Medulla oblongata (tissue), 1 donor: Measurements from ENCODE around the gene SLC4A4.

Experiments
- DNase-seq: peaks from one replicate; pipeline ENCODE4 v3.0.0-alpha.2; 2015; ENCODE audit errors: extremely low spot score

SLC4A4 gene

DNA sequence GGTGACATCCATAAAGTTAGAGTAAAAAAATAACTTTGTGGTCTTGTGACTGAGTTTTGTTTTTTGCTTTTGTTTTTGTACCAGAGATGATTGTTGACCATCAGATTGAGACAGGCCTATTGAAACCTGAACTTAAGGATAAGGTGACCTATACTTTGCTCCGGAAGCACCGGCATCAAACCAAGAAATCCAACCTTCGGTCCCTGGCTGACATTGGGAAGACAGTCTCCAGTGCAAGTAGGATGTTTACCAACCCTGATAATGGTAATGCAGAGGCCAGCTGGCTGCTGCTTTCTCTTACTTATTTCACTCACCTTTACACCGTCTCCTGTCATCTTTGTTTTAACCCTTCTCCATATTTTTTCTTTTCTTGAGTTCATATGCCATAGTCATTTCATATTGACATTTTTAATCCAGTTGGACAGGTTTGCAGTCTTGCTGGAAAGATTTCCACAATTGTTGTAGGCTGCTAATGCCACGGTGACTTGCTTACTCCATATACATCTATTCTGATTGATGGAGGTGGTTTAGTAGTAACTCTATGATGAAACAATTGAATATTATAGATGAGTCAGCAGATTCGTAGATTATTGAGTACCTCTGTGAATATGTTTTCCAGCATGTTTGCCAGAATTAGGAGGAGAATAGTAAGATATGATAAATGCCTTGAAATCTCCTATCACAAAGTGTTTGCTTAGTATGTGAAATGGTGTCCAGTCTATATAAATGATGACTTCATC lies 18.3 kb downstream of the SLC4A4 start:
- no peak for DNase-seq

DNA sequence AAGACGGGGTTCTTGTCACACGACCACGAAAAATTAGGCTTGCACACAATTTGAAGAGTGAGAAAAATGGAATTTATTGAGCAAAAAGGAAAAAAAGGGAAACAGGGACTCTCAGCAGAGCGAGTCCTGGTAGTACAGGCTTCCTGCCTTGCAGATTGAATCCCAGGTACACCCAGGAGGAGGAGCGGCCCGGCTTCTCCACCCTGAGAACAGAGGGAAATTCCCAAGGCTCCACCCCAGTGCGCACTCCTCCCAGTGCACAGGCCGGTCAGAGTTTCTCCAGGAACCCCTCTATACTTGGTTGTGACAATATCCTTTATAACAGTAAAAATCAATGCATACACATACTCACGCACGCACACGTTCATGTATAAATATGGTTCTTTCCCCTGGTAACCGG lies 22.0 kb downstream of the SLC4A4 start:
- DNase-seq = no peak

DNA sequence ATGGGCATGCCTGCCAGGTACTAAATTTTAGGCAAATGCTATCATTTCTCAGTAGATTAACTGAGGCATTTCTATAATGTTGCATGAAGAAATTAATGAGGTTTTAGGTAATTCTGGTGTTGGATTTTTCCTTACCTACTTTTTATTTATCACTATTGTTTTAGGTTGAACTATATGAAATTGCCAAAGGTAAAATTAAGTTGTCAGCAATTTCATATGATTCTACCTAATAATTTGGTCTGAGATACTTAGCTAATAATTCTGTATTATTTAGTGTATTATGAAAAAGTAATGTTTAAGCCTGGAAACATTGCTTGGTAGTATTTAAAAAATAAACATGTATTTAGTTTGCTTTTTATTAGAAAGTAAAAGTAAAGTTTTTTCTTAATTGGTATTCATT lies 22.7 kb downstream of the SLC4A4 start:
- DNase-seq = no peak

DNA sequence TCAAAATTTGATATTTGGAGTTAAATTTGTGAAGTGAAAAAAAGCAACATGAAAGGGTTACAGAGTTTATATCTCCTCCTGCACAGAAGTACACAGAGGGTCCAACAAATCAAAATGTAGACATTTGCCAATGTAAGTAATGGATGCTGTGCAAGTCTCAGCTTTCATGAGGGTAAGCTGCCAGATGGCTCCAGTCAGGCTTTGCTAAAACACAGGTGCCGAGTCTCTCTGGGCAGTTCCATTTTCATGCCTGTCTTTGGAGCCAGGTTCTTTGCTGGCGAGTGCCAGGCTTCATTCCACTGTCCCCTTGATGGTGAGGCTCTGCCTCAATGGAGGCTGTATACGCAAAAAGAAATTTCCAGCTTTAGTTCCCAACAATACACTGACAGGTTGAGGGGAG lies 27.9 kb downstream of the SLC4A4 start:
- no peak for DNase-seq

DNA sequence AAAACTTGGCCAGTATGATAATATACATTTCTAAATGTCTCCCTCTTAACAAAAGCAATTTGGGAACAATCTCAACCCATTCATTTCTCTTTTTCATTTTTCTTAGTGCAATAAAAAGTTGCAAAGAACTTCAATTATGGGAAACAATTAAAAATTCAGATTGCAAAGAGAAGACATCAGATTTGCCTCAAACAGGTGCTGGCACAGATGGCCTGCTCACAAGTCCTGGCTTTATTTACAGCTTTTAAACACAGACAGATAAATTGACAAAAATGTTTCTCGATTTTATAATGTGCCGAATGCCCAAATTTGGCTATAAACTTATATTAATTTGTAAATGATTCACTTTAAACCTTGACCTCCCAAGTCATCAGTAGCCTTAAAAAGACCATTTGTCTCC lies 28.7 kb downstream of the SLC4A4 start:
- DNase-seq = no peak

DNA sequence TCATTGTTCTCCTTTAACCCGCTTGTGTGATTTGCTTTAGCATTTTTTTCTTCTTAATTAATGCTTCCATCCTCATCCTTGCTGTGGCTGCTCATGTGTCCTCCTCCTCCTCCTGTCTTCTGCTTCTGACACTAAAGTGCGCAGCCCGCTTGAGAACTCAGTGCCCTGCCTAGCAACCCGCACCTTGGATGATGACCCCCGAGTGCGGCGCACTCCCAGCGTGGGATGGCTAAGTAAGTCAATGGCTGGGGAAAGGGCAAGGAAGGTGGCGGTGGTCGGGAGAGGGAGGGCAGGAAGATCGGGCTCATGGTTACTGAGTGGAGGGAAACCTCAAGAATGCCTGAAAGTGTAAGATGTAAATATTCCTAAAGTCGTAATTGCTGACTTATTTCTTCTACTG lies 30.1 kb downstream of the SLC4A4 start:
- no peak for DNase-seq

DNA sequence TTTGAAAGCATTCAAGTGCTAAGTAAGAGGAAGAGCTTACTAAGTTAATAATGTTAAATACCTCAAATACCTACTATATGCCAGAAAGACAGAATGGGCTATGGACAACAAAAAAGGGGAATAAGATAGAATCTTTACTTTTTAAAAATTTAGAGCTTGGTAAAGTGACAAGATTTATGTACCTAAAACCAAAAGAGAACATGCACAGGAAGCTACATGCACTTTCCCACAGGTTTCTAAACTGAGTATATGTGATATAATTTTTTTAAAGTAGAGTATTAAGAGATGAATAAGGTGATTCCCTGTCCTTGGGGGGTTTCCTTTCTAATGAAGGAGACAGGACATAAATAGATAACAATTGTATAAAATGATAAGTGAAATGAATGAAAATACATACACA lies 30.7 kb downstream of the SLC4A4 start:
- DNase-seq = no peak

DNA sequence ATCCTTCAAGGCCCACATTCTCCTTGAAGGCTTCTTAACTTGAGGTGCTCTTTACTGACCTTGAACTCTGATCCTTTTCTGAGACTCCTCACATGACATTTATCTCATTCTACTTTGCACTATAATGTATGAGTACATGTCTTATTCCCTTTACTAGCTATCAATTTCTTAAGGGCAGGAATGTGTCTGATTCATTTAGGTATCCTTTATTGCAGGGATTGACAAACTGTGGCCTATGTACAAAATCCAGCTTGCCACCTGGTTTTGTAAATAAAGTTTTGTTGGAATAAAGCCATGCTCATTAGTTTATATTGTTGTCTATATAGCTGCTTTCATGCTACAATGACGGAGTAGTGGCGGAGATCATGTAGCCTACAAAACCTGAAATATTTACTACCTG lies 36.7 kb downstream of the SLC4A4 start:
- DNase-seq = no peak

DNA sequence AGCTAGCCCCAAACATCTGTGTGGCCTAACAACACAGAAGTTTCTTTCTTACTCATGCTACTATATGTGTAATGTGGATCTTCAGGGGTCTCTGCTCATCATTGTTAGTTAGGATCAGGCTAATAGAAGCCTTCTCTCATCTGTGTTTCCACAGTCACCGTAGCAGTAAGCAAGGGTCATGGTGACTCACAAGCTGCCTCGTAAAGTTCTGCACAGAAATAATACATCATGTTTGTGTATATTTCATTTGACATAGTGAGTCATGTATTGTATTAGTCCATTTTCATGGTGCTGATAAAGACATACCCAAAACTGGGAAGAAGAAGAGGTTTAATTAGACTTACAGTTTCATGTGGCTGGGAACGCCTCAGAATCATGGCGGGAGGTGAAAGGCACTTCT lies 38.7 kb downstream of the SLC4A4 start:
- no peak for DNase-seq

DNA sequence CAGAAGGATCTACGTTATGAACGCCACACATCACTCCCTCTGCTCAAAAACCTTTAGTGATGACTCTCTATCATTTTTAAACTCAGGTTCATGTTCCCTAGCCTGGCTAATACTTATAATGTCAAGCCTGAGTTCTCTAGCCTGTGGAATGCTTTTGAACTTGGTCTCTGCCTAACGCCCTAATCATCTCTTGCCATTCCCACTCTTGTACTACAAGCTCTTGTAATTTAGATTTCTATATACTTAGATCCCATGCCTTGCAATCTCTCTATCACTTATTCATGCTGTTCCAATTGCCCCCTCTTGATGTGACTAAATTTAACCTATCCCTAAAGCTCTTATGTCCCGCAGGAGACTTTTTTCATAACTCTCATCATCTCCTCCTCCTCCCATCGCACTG lies 40.3 kb downstream of the SLC4A4 start:
- no peak for DNase-seq

DNA sequence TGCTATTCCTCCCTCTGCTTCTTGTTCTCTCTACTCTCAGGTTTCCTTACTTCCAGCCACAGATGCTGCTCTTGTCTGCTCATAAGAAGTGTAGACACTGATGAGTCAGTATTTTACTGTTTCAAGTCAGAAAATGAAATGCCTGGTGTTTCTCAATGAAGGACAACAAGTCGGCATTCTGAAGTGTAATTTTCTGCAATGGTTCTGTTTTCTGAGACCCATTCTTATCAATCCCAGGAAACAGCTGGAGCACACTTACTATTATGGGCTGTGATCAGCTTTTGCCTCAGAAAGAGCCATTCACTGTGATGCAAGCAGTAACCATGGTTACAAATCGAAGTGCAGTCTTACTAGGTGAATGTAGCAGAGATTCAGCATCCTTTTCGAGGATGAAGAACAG lies 42.0 kb downstream of the SLC4A4 start:
- no peak for DNase-seq

DNA sequence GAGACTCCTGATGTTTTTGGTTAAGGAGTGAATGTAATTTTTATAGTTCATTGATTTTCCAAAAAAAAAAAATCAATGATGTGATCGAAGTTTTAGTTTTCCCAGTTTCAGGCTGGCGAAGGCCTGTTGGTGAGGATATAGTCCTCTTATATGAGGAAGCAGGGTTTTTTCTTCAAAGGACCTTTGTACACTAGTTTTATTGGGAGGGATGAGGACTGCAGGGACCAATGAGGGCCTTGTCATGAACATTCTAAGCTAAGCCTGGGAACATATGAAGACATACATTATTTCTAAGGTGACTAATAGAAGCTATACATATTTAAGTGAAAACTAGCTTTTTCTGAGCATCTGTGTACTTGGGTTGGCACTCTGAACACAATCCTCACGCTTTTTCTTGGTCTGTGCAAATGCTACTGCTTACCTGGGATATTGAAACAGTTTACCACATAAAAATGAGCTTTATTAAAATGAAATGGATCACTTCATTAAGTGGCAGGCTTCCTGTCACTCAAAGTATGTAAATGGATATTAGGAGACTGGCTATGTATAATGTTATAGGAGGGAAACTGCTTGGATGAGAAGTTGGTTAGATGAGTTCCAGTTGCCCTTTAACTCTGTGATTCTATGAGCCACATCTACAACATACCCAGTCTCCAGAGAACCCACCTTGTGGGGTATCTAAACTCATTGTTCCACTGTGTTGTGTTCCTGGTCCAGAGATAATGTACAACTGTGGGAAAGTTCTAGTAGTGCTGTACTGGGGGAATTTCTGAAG lies 43.5 kb downstream of the SLC4A4 start:
- no peak for DNase-seq

DNA sequence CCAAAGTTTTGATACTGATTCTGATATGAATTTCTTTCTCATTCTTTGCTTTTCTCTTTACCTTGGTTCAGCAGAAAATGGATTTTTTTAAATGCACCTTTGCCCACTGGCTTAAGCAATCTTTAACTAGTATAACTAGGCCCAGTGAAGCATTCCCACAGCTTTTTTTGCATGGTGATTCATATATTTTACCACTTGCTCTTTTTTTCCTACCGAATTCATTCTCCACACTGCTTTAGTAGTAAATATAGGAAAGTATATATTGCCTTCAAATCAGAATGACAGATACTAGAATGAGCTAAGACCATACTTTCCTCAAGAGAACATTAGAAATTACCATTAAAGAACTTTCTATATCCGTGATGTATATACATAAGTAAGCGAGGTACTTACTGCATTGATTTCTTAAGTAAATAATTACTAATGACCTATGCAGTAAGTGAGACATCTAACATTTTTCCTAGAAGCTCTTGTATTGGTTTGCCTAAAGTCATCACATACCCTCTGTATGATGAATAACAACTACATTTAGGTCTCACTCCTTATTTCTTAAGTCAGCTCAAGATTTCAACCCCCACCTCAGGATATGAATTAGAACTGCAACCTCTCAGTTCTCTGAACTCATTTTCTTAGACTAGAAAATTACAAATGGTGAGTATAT lies 44.2 kb downstream of the SLC4A4 start:
- no peak for DNase-seq

DNA sequence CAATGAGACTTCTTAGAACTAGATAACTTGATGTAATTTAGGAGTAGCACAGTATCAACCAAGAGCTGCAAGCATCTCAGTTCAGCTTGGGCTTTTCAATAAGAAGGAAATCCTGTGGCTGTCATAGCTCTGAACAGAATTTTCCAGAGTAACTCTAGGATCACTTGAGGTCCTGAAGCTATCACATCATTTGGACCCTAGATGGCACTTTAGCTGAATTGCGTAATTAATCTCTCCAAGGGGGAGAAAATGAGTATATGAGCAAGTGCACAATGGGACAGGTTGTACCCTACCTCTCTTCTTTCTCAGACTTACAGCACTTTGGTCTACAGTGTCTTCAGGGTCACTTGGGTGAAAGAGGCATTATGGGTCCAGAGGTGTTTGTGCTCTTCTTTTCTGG lies 45.2 kb downstream of the SLC4A4 start:
- no peak for DNase-seq

DNA sequence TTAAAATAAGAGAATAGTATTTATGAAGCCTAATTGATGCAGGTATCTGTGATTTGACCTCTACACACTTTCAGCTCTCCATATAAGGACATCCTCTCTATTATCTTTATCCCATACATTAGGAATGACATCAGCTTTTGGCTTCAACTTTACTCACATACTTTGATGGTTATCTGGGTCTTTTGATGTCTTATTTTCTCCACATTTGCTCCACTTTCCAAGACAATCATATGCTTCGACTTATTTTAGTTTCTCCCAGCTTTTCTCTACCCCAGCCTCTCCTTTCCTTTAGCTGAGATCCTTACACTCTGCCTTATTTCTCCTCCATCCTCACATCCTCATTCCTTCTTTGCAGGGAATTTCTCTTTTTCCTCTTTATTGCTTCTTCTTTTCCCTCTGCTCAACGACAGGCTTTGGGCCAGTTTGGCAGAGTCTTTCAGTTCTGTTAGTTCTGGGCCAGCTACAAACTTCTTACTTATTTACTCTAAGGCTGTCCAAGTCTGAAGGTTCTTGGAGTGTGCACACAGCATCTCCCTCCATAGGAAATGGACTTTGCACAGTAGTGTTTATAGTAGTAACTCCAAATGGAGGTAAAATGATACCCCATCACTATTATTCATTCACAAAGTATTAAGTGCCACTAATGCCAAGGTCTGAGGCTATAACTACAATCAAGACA lies 50.5 kb downstream of the SLC4A4 start:
- DNase-seq = peak; percentile 66

DNA sequence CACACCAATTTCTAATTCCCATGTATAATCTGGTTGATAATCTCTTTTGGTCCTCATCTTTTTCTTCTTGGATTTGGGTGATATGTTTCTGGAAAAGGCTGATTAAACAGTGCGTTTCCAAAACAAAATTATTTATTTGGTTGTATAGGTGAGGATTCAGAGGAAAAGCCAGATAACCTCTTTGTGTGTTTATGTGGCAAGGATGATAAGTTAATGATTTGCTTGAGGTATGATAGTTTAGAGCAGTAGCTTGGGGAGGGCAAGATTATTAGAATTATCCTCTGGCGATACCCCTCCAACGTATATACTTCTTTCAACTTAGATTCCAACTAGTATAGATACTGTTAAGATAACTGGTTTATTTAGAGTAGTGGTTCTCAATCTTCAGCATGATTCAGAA lies 53.3 kb downstream of the SLC4A4 start:
- DNase-seq = no peak

DNA sequence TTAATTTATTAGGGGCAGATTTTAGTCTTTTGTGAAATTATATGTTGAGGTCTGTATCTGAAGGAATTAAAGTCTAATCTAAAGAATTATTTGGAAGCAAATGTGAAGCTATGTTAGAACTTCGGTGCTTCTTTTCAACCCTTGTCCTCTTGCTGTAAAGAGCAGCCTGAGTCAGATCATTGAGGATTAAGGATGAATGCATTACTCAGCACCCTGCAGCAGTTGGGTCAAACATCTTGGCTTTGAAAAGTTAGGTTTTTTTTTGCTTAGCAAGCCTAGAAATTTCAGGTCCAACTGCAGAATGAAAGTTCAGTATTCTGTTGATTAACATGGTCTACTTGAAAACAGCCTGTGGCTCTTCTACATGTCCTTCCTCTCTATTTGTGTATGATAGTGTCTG lies 57.6 kb downstream of the SLC4A4 start:
- DNase-seq = no peak

DNA sequence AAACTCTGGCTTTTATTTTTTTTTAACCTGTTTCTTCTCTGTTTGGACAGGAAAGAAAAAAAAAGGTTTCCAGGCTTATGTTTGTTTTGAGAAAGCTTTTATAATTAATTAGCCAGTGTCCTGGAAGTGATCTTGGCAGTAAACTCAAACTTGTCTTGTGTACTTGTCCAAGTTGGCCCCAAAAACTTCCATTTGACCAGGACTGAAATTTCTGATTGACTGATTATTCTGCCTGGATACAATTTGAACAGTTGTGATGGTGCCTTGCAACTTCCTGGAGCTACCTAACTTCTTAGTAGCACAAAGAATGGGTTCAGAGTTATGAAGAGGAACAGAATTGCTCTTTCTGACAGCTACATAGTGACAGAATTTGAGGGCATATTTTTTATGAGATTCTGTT lies 62.0 kb downstream of the SLC4A4 start:
- DNase-seq = peak; percentile 60

DNA sequence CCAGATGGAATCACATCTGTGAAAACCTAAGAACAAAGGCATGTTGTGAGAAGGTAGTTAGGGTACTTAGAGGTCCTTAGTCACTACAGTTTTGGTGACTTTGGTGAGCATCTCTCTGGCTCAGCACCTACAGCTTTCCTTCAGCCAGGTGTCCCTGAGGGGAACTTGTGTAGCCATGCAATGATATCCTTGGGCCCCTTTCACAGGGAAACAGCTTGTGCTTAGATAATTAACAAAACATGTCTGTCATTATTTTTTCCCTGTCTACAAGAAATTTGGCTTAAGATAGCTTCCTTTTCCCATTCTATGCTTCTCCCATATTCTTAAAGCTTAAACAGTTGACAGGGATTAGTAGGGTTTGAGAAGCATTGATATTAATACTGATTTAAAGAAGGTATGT lies 63.8 kb downstream of the SLC4A4 start:
- no peak for DNase-seq

DNA sequence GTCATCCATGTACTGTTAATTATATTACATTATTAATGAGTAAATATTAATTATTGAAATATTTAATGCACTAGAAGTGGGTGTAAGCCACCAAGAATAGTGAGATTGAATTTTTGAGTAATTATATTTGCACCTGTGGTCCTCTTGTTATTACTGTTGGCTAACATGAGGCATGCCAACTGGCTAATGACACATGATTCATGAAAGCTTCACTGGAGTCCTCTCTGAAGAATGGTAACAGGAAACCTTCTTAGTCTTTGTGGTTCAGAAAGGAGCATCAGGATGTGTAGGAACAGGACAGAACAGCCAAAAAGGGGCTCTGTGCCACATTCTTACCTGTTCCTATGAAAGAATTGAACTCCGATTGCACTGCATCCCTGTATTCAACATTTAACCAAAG lies 65.2 kb downstream of the SLC4A4 start:
- DNase-seq = no peak

DNA sequence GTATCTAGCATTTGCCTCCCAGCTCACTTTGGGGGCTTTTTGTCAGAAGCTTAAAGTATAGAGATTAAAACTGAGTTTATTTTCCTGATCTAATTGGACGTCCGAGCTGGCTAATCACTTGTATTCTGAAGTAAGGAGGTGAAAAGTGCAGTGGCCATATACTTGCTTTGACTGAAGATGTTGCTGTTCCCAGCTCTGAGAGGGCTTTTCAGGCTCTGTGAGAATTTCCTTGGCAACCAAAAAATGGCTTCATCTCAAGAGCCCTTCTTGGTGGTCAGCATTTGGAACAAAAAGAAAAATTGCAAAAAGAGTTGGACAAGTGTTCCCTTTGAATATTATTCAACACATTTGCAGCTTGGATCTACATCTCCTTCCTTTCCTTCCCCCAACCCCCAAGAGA lies 67.0 kb downstream of the SLC4A4 start:
- DNase-seq = peak; percentile 29

DNA sequence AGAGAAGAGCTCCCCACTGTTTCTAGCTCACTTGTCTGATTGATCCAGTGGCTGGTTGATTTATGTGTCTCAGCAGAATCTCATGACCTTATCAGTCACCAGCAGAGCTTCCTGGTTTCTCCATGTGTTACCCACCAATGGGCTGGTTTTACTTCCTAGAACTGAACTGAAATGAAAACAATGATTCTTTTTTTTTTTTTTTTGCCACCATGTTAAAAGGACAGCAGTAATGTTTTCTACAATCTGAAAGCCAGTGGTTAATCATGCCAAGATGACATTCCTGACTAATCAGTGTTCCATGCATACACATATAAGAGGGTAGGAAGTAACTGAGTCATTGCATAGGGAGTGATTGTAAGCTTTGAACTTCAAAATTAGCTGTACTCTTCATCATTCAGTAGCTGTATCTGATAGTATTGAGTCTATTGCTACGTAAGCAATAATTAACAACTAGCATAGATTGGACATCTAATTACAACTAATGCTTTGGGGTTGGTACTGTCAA lies 67.7 kb downstream of the SLC4A4 start:
- DNase-seq = no peak
